PC-9 (cell line): ENCODE measurements around the gene RNF4. TPM values are rescaled to one million over a fixed set of nuclear protein-coding genes. Genes with fewer than 3 reads are reported as not detected.

Experiments
- BruUV-seq: library from RNA; stranded (reverse); fragments of 400-500 nt; replicated peaks from 2 replicates; lab custom pipeline; 2021; lab: Mats Ljungman, UMichigan
- CTCF ChIA-PET: fragments of 300-600 bp; sonication (Branson Sonifier 250); formaldehyde crosslinking; loops from one replicate; lab custom pipeline; 2022; ENCODE audit warnings: antibody characterized with exemption; lab: Charles Lee
- POLR2A ChIA-PET: fragments of 300-600 bp; sonication (Branson Sonifier 250); formaldehyde crosslinking; loops from one replicate; lab custom pipeline; 2022; ENCODE audit warnings: antibody characterized with exemption; ENCODE audit not compliant: unreplicated experiment; lab: Charles Lee
- DNase-seq, 2 experiments: peaks; one replicate each; pipeline versions ENCODE4 v3.0.0 to v3.0.0-alpha.2; 2015 to 2022; ENCODE audit warnings: mixed read lengths in 1 of 2
- H2AFZ ChIP-seq: fragments of 200-600 bp; sonication (generic); 2 replicates; pipeline ENCODE4 v1.8.1; 2017; ENCODE audit warnings: antibody characterized with exemption
- H3F3A ChIP-seq: fragments of 200-600 bp; sonication (generic); 2 replicates; pipeline ENCODE4 v1.8.1; 2017; ENCODE audit warnings: antibody characterized with exemption, mild to moderate bottlenecking, low read depth; ENCODE audit not compliant: insufficient read depth
- H3K27ac ChIP-seq: fragments of 200-600 bp; sonication (generic); 2 replicates; pipeline ENCODE4 v1.6.1; 2016; ENCODE audit warnings: mixed run types
- H3K27me3 ChIP-seq: fragments of 200-600 bp; sonication (generic); 2 replicates; pipeline ENCODE4 v1.6.1; 2016; ENCODE audit warnings: low read depth, mixed run types; ENCODE audit not compliant: insufficient read depth
- H3K36me3 ChIP-seq: fragments of 200-600 bp; sonication (generic); 2 replicates; pipeline ENCODE4 v1.6.1; 2016; ENCODE audit warnings: low read depth, mixed run types
- H3K4me1 ChIP-seq: fragments of 200-600 bp; sonication (generic); replicated peaks from 2 replicates; pipeline ENCODE4 v1.6.1; 2016; ENCODE audit warnings: mixed run types; ENCODE audit not compliant: insufficient read depth
- H3K4me2 ChIP-seq: fragments of 200-600 bp; sonication (generic); 2 replicates; pipeline ENCODE4 v1.6.1; 2017; ENCODE audit warnings: mixed run types
- H3K4me3 ChIP-seq: fragments of 200-600 bp; sonication (generic); 2 replicates; pipeline ENCODE4 v1.6.1; 2016; ENCODE audit warnings: mixed run types
- H3K79me2 ChIP-seq: fragments of 200-600 bp; sonication (generic); 2 replicates; pipeline ENCODE4 v1.6.1; 2017; ENCODE audit warnings: low read depth, mixed run types
- H3K9me2 ChIP-seq: fragments of 200-600 bp; sonication (generic); 2 replicates; pipeline ENCODE4 v1.8.1; 2017; ENCODE audit warnings: mild to moderate bottlenecking; ENCODE audit not compliant: insufficient read depth
- H3K9me3 ChIP-seq: fragments of 200-600 bp; sonication (generic); 2 replicates; pipeline ENCODE4 v1.8.1; 2016; ENCODE audit warnings: low read depth; ENCODE audit not compliant: insufficient read depth
- H4K20me1 ChIP-seq: fragments of 200-600 bp; sonication (generic); 2 replicates; pipeline ENCODE4 v1.8.1; 2017; ENCODE audit not compliant: insufficient read depth
- EZH2 ChIP-seq: fragments of 200-600 bp; sonication (generic); IDR thresholded peaks from 2 replicates; pipeline ENCODE4 v1.8.0; 2017; ENCODE audit warnings: antibody characterized with exemption, low read depth
- intact Hi-C: fragments of 100-400 bp; cut with micrococcal nuclease; formaldehyde crosslinking; loops from one replicate; pipeline ENCODE4 v1.10.0; 2022; ENCODE audit not compliant: unreplicated experiment
- total RNA-seq: library from RNA; stranded (reverse); gene quantifications from 2 replicates; pipeline ENCODE4 v1.2.3, GENCODE V29; 2021
- TF ChIP-seq, protein P1 (sequence below): fragments of 200-600 bp; sonication (generic); conservative IDR thresholded peaks from 2 replicates; pipeline ENCODE4 v1.6.1; 2017; ENCODE audit warnings: mixed run types, antibody characterized with exemption, mild to moderate bottlenecking, moderate library complexity

RNF4 gene
- total RNA-seq, 1 experiment from 2014 or later, result 63.5 TPM

DNA sequence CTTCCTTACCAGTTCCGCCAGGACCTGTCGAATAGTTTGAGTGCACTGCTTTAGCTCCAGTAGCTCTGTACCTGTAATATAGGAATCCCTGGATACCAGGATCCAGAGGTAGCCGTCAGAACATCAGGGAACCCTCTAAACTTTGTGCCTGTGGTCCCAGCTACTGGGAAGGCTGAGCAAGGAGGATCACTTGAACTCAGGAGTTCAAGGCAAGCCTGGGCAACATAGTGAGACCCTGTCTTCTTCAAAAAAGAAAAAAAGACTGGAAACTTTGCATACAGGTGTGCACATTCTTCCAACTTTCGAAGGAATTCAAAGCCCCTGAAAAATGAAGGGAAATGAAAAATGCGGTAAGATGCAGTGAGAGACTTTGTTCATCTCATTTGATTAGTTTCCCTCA is 34.9 kb downstream of the RNF4 start:
- Histone ChIP-seq H3K27ac (no peak overlapping the region), H3K4me1 (no peaks in the 10 kb centered on the region), H3K79me2 (no peaks in the 10 kb centered on the region), H3K4me2 (no peak overlapping the region), H3K27me3 (no peaks in the 10 kb centered on the region), H4K20me1 (no peaks in the 10 kb centered on the region), H2AFZ (no peak overlapping the region), H3K36me3 (peaks cover 6% of the 10 kb centered on the region; the same call in 1 of the 2 replicates), H3K9me2 (no peaks in the 10 kb centered on the region), H3K4me3 (no peak overlapping the region), H3F3A (no peaks in the 10 kb centered on the region), H3K9me3 (no peaks in the 10 kb centered on the region)
- ChIA-PET POLR2A (no interaction called here), CTCF (no interaction called here)
- TF ChIP-seq EZH2, result no peak
- TF ChIP-seq, protein P1, sequence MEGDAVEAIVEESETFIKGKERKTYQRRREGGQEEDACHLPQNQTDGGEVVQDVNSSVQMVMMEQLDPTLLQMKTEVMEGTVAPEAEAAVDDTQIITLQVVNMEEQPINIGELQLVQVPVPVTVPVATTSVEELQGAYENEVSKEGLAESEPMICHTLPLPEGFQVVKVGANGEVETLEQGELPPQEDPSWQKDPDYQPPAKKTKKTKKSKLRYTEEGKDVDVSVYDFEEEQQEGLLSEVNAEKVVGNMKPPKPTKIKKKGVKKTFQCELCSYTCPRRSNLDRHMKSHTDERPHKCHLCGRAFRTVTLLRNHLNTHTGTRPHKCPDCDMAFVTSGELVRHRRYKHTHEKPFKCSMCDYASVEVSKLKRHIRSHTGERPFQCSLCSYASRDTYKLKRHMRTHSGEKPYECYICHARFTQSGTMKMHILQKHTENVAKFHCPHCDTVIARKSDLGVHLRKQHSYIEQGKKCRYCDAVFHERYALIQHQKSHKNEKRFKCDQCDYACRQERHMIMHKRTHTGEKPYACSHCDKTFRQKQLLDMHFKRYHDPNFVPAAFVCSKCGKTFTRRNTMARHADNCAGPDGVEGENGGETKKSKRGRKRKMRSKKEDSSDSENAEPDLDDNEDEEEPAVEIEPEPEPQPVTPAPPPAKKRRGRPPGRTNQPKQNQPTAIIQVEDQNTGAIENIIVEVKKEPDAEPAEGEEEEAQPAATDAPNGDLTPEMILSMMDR, result no peak
- intact Hi-C loops, result no loop called here
- TSS peak; percentile 12 for BruUV-seq
- DNase-seq, result no peak

- no TSS peak for BruUV-seq
- no peak overlapping the region for H3K27ac ChIP-seq
- no peaks in the 10 kb centered on the region for H3K9me2 ChIP-seq
- H2AFZ ChIP-seq, result no peak overlapping the region
- H3K4me3 ChIP-seq, result no peak overlapping the region
- ChIA-PET CTCF (interaction anchor here (0.6 kb wide), 1 partner anchor 11 kb away, joined by 3 read pairs; no protein-coding TSS in a partner anchor), POLR2A (no interaction called here)
- intact Hi-C loops, result no loop called here
- H3K4me1 ChIP-seq, result no peaks in the 10 kb centered on the region
- no peaks in the 10 kb centered on the region for H3K27me3 ChIP-seq
- TF ChIP-seq, protein P1, result no peak
- no peak for TF ChIP-seq EZH2
- no peaks in the 10 kb centered on the region for H4K20me1 ChIP-seq
- H3K79me2 ChIP-seq, result no peaks in the 10 kb centered on the region
- no peak overlapping the region for H3K4me2 ChIP-seq
- no peaks in the 10 kb centered on the region for H3K36me3 ChIP-seq
- no peak for DNase-seq
- H3K9me3 ChIP-seq, result no peaks in the 10 kb centered on the region
- H3F3A ChIP-seq, result no peaks in the 10 kb centered on the region
Measured at GRCh38 chr4:2507259-2507658, 38.4 kb downstream of the RNF4 start.

- H3K9me3 ChIP-seq, result no peaks in the 10 kb centered on the region
- H3K4me1 ChIP-seq, result no peaks in the 10 kb centered on the region
- POLR2A ChIA-PET, result interaction anchor here (0.5 kb wide), 1 partner anchor 136 kb away, joined by 4 read pairs; no protein-coding TSS in a partner anchor
- H3K4me3 ChIP-seq, result no peak overlapping the region
- DNase-seq, result no peak
- no peaks in the 10 kb centered on the region for H3K36me3 ChIP-seq
- intact Hi-C loops, result no loop called here
- H3K4me2 ChIP-seq, result no peak overlapping the region
- H3K79me2 ChIP-seq, result no peaks in the 10 kb centered on the region
- CTCF ChIA-PET, result no interaction called here
- no TSS peak for BruUV-seq
- TF ChIP-seq EZH2, result no peak
- TF ChIP-seq, protein P1, result no peak
- no peaks in the 10 kb centered on the region for H3F3A ChIP-seq
- no peaks in the 10 kb centered on the region for H4K20me1 ChIP-seq
- H3K27ac ChIP-seq, result no peak overlapping the region
- H3K9me2 ChIP-seq, result no peaks in the 10 kb centered on the region
- no peak overlapping the region for H2AFZ ChIP-seq
- H3K27me3 ChIP-seq, result no peaks in the 10 kb centered on the region
Measured at GRCh38 chr4:2507855-2508254, 38.9 kb downstream of the RNF4 start.
